PC-3 (cell line): Measurements from ENCODE around the gene PDE11A. TPM values are rescaled to one million over a fixed set of nuclear protein-coding genes. Genes with fewer than 3 reads are reported as not detected.

Experiments used
- ATAC-seq: fragments of 200-7000 bp; cut with Tn5 transposase; 2 replicates; pipeline ENCODE4 v1.9.1; 2020; ENCODE audit warnings: mild to moderate bottlenecking, moderate library complexity
- BruUV-seq: library from RNA; stranded (reverse); fragments of 400-500 nt; replicated peaks from 2 replicates; lab custom pipeline; 2021; lab: Mats Ljungman, UMichigan
- CTCF ChIA-PET: fragments of 300-600 bp; sonication (Branson Sonifier 250); formaldehyde crosslinking; loops from one replicate; lab custom pipeline; 2022; ENCODE audit warnings: antibody characterized with exemption; lab: Charles Lee
- POLR2A ChIA-PET: fragments of 300-600 bp; sonication (Branson Sonifier 250); formaldehyde crosslinking; loops from one replicate; lab custom pipeline; 2022; ENCODE audit warnings: antibody characterized with exemption; ENCODE audit not compliant: unreplicated experiment; lab: Charles Lee
- DNase-seq: peaks from one replicate; pipeline ENCODE4 v3.0.0-alpha.2; 2015
- H2AFZ ChIP-seq: fragments of 300-600 bp; sonication (generic); 2 replicates; pipeline ENCODE4 v1.6.0; 2016; ENCODE audit warnings: antibody characterized with exemption, low read length
- H3F3A ChIP-seq: fragments of 300-600 bp; sonication (generic); one replicate; pipeline ENCODE4 v1.6.0; 2017; ENCODE audit warnings: antibody characterized with exemption, low read length, control low read depth, mild to moderate bottlenecking; ENCODE audit not compliant: unreplicated experiment
- H3K27ac ChIP-seq: fragments of 300-600 bp; sonication (generic); 2 replicates; pipeline ENCODE4 v1.5.1; 2016; ENCODE audit warnings: mild to moderate bottlenecking, low read length
- H3K27me3 ChIP-seq: fragments of 300-600 bp; sonication (generic); 2 replicates; pipeline ENCODE4 v1.6.1; 2016; ENCODE audit warnings: low read length, mixed read lengths
- H3K36me3 ChIP-seq: fragments of 300-600 bp; sonication (generic); 2 replicates; pipeline ENCODE4 v1.6.1; 2016; ENCODE audit warnings: low read depth, mixed run types, low read length, mixed read lengths
- H3K4me1 ChIP-seq: fragments of 300-600 bp; sonication (generic); 2 replicates; pipeline ENCODE4 v1.5.1; 2016; ENCODE audit warnings: low read length; ENCODE audit not compliant: insufficient read depth
- H3K4me2 ChIP-seq: fragments of 300-600 bp; sonication (generic); 2 replicates; pipeline ENCODE4 v1.6.0; 2016; ENCODE audit warnings: low read length
- H3K4me3 ChIP-seq: fragments of 300-600 bp; sonication (generic); 2 replicates; pipeline ENCODE4 v1.5.1; 2016; ENCODE audit warnings: mild to moderate bottlenecking, low read length, mixed read lengths
- H3K79me2 ChIP-seq: fragments of 300-600 bp; sonication (generic); 2 replicates; pipeline ENCODE4 v1.6.1; 2017; ENCODE audit warnings: low read length, mixed read lengths
- H3K9ac ChIP-seq: fragments of 300-600 bp; sonication (generic); 2 replicates; pipeline ENCODE4 v1.6.0; 2016; ENCODE audit warnings: mild to moderate bottlenecking, low read length
- H3K9me2 ChIP-seq: fragments of 300-600 bp; sonication (generic); replicated peaks from 2 replicates; pipeline ENCODE4 v1.6.1; 2016; ENCODE audit warnings: mixed run types, low read length, mixed read lengths
- H3K9me3 ChIP-seq: fragments of 300-600 bp; sonication (generic); 2 replicates; pipeline ENCODE4 v1.6.1; 2016; ENCODE audit warnings: low read length, mixed read lengths
- H4K20me1 ChIP-seq: fragments of 300-600 bp; sonication (generic); 2 replicates; pipeline ENCODE4 v1.6.1; 2016; ENCODE audit warnings: low read length, mixed read lengths
- CTCF ChIP-seq: fragments of 300-600 bp; sonication (generic); conservative IDR thresholded peaks from 2 replicates; pipeline ENCODE4 v1.5.1; 2017; ENCODE audit warnings: antibody characterized with exemption, low read depth, mild to moderate bottlenecking, low read length
- EZH2 ChIP-seq: fragments of 300-600 bp; sonication (generic); IDR thresholded peaks from one replicate; pipeline ENCODE4 v1.6.1; 2017; ENCODE audit warnings: antibody characterized with exemption, mild to moderate bottlenecking, low read length; ENCODE audit not compliant: unreplicated experiment
- EZH2phosphoT487 ChIP-seq: fragments of 300-600 bp; sonication (generic); IDR thresholded peaks from 2 replicates; pipeline ENCODE4 v1.6.1; 2018; ENCODE audit warnings: mild to moderate bottlenecking, antibody characterized with exemption, low read length, borderline replicate concordance
- intact Hi-C: fragments of 100-400 bp; cut with micrococcal nuclease; formaldehyde crosslinking; loops from 2 replicates; pipeline ENCODE4 v1.9.0; 2023
- total RNA-seq: library from RNA; depleted of rRNA; stranded (reverse); fragments of >200 nt; gene quantifications from 2 replicates; pipeline ENCODE4 v1.2.3, GENCODE V29; 2014; rRNA removed

PDE11A gene
- total RNA-seq, 1 experiment from 2014 or later = 0.15 TPM

GRCh38 chr2:177575358-177575757 lies 497.2 kb downstream of the PDE11A start:
- CTCF ChIA-PET = no interaction called here
- TF ChIP-seq EZH2 (no peak), EZH2phosphoT487 (no peak), CTCF (no peak)
- no peaks in the 10 kb centered on the region for H3K9me2 ChIP-seq

DNA sequence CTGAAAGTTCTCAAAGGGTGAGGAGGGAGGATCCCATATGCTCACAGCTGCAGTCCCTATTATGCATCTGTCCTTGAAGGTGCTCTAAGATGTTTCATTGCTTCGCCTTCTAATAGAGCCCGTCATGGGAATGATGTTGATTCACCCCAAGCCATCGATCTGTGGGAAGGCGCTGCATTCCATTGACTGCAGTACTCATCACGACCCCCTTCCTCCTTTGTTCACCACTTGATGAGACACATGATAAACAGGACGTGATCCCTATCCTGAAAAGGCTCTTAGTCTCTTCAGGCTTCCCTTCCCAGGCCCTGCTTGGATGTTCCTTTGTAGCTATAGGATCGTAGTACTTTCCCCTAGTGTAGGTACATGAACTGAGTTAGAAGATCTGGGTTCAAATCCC lies 498.2 kb downstream of the PDE11A start:
- Histone ChIP-seq H3K4me3 (no peak overlapping the region), H3K27me3 (no peaks in the 10 kb centered on the region), H4K20me1 (no peaks in the 10 kb centered on the region), H3F3A (no peaks in the 10 kb centered on the region), H2AFZ (no peak overlapping the region), H3K27ac (no peak overlapping the region), H3K79me2 (no peaks in the 10 kb centered on the region), H3K4me1 (peaks cover 6% of the 10 kb centered on the region), H3K9ac (no peak overlapping the region), H3K9me2 (no peaks in the 10 kb centered on the region), H3K36me3 (no peaks in the 10 kb centered on the region), H3K4me2 (no peak overlapping the region), H3K9me3 (no peaks in the 10 kb centered on the region)
- ChIA-PET CTCF (no interaction called here), POLR2A (no interaction called here)
- BruUV-seq = no TSS peak
- DNase-seq (no peak), ATAC-seq (no peak)
- TF ChIP-seq EZH2 (no peak), EZH2phosphoT487 (no peak), CTCF (no peak)
- intact Hi-C loops = no loop called here

More at GRCh38 chr2:177575358-177575757, 497.2 kb downstream of the PDE11A start:
- no peaks in the 10 kb centered on the region for H4K20me1 ChIP-seq
- no peak overlapping the region for H3K4me3 ChIP-seq
- ATAC-seq = no peak
- no peak overlapping the region for H3K27ac ChIP-seq
- H3K4me2 ChIP-seq = no peak overlapping the region
- no peaks in the 10 kb centered on the region for H3K9me3 ChIP-seq
- no TSS peak for BruUV-seq
- DNase-seq = no peak
- H3K36me3 ChIP-seq = no peaks in the 10 kb centered on the region
- intact Hi-C loops = no loop called here
- no peaks in the 10 kb centered on the region for H3F3A ChIP-seq
- H3K79me2 ChIP-seq = no peaks in the 10 kb centered on the region
- POLR2A ChIA-PET = no interaction called here
- no peaks in the 10 kb centered on the region for H3K27me3 ChIP-seq
- H3K9ac ChIP-seq = no peak overlapping the region
- peaks cover 6% of the 10 kb centered on the region for H3K4me1 ChIP-seq
- no peak overlapping the region for H2AFZ ChIP-seq

Other genes with a start within 250 kb of the PDE11A start
- gene RBM45, start 39.7 kb upstream of the PDE11A start, total RNA-seq = 10.5 and 14.3 TPM in 2 replicates
- gene OSBPL6, start 121.7 kb upstream of the PDE11A start, total RNA-seq = 2.8 and 4.0 TPM in 2 replicates